Measurements from ENCODE around the gene IL10RA. TPM values are rescaled to one million over a fixed set of nuclear protein-coding genes. Genes with fewer than 3 reads are reported as not detected.

The IL10RA gene
- total RNA-seq, 2 experiments from 2014 or later, result 58.1 to 62.6 TPM

DNA sequence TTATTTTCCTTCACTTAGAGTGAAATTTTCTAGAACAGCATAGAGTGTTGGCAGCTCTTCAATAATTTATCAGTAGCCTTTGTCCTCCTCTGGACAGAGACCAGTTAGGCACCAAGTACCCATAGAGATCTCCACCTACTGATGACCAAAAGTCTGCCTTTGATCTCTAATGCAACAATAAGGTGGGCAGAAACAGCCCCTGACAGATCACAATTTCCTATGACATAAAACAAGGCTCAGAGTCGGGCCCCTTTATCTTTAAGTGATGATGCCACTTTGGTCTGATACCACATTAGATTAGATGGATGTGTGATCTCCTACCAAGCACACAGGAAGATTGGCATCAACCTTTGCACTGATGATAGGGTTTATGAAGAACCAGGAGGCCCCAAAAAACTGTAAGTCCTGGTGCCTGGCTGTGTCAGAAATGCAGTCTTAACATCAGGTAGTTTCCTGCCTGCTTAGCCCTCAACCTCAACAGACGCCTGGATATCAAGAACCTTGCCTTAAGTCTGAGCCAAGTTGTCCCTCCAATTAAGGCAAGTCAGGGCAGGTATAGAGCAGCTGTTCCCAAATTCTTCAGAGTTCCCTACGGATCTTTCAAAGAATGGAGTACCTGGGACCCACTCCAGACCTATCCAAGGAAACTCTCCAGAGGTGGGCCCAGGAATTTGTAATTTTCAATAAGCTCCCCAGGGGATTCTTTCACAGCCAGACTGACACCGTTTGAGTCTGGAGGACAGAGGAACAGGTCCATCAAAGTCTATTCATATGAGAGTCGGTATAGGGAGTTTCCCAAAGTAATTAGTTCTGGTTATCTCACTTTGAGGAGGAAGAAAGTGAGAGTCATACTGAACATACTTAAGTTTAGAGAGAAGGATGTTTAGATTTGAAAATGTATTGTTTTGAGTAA, 60.1 kb downstream of the IL10RA start:
- POLR2A ChIA-PET, result interaction anchor here (0.6 to 4.7 kb wide), 7 partner anchors 30 to 95 kb away, joined by 3 to 36 read pairs (median 5); partner anchors contain the start of gene IL10RA
- CTCF ChIA-PET, result interaction anchor here (0.7 to 2.5 kb wide), 13 partner anchors 14 to 237 kb away, joined by 3 to 13 read pairs (median 6); partner anchors contain the start of gene IL10RA

- POLR2A ChIA-PET, result interaction anchor here (0.6 to 4.7 kb wide), 7 partner anchors 31 to 61 kb away, joined by 3 to 36 read pairs (median 5); partner anchors contain the start of gene IL10RA
- CTCF ChIA-PET, result interaction anchor here (0.7 to 2.5 kb wide), 12 partner anchors 15 to 225 kb away, joined by 3 to 13 read pairs (median 5); partner anchors contain the start of gene IL10RA
Observed at GRCh38 chr11:118046964-118047700, 60.9 kb downstream of the IL10RA start.

DNA sequence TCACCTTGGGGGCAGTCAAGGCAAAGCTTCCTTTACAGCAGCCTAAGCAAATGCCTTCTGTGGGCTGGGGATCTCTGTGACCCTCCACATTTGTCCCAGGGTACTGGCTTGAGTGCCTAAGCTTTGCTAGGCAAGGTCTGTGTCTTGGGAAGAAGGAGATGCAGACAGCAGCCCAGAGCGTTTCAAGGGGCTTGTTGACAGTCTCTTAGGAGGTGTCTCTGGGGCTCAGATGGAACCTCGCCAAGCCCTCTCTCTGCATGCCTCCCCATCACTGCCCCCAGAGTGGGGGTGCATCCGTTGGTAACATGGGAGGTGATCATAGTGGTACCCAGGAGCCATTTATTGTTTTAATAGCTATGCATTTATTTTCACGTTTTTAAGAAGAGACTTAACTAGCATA, 61.6 kb downstream of the IL10RA start:
- ChIA-PET CTCF (interaction anchor here (0.7 to 2.5 kb wide), 6 partner anchors 27 to 226 kb away, joined by 3 to 13 read pairs (median 4); partner anchors contain the start of gene IL10RA), POLR2A (interaction anchor here (1.3 to 4.7 kb wide), 3 partner anchors 40 to 61 kb away, joined by 3 to 36 read pairs (median 8); partner anchors contain the start of gene IL10RA)

DNA sequence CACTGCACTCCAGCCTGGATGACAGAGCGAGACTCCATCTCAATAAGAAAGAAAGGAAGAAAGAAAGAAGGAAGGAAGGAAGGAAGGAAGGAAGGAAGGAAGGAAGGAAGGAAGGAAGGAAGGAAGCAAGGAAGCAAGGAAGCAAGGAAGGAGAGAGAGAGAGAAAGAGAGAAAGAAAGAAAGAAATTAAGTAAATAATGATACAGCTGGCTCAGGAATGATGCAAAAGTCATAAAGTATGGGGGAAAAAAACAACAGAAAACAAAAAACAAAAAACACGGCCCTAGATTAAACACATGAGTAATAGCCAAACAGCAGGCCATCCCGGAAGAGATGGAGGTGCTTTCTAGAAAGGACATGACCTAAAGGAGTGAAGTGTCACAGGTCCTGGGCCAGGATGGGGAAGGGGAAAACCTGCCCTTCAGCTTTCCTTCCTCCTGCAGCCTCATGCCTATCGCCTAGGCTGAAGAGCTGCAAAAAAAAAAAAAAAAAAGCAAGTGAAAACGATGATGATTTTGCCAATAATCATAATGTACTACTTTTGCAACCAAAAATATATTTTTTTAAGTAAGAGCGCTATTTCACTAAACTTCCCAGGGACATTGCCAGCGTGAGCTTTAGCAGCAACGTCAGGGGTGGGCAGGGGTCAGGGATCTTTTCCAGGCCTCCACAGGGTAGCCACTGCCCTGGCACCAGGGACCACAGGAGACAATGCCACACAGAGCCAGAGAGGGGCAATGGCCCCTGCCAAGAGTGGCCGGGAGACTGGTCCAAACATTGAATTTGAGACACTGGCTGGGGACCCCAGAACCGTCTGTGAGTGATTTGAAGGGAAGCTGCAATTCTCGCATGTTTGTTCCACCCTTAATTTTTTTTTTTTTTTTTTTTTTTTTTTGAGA, 62.5 kb downstream of the IL10RA start:
- CTCF ChIA-PET, result interaction anchor here (0.5 to 2.5 kb wide), 9 partner anchors 13 to 665 kb away, joined by 3 to 13 read pairs (median 3); partner anchors contain the start of gene IL10RA
- POLR2A ChIA-PET, result interaction anchor here (0.7 to 4.7 kb wide), 4 partner anchors 13 to 863 kb away, joined by 3 to 36 read pairs (median 6); partner anchors contain the start of gene IL10RA

DNA sequence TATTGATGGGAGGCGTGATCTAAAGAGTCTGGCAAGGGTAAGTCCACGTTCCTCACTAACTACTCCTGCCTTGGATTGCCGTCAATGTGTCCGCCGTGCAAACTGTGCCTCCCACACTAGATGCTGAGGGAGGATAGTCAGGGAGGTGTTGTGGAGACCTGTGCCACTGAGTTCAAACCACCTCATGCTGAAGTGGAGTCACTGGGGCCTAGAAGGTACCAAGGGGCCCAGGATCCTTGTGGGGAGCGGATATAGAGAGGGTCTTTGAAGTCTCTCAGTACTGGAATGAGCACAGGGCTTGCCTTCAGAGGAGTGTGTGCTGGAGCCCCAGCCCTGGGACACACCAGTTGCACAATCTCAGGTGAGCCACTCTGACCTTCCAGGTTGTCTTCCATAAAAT, 63.6 kb downstream of the IL10RA start:
- ChIA-PET CTCF (interaction anchor here (0.5 to 4.2 kb wide), 4 partner anchors 11 to 656 kb away, joined by 3 to 42 read pairs (median 4); partner anchors contain the start of gene IL10RA), POLR2A (interaction anchor here (4.7 kb wide), 1 partner anchor 48 kb away, joined by 36 read pairs; no protein-coding TSS in a partner anchor)

- POLR2A ChIA-PET, result interaction anchor here (0.8 to 1.0 kb wide), 4 partner anchors 45 to 99 kb away, joined by 3 to 6 read pairs (median 3); no protein-coding TSS in a partner anchor
- CTCF ChIA-PET, result interaction anchor here (0.6 to 5.5 kb wide), 10 partner anchors 10 to 242 kb away, joined by 3 to 64 read pairs (median 4); no protein-coding TSS in a partner anchor
Observed at GRCh38 chr11:118050208-118050891, 64.2 kb downstream of the IL10RA start.

Other genes with a start within 250 kb of the IL10RA start
- gene DSCAML1, start 189.2 kb upstream of the IL10RA start, total RNA-seq, result under 1 TPM; 0.13 to 0.17 TPM
- 1 to 10 TPM; 3.1 to 4.4 TPM for gene FXYD2, start 161.7 kb upstream of the IL10RA start, total RNA-seq
- under 1 TPM in 1 of 2 experiments, not detected in 1; 0.10 TPM for gene FXYD6, start 109.7 kb upstream of the IL10RA start, total RNA-seq
- gene TMPRSS13, start 57.0 kb upstream of the IL10RA start, total RNA-seq, result 1 to 10 TPM; 1.2 to 1.7 TPM
- not detected for gene TMPRSS4, start 90.7 kb downstream of the IL10RA start, total RNA-seq
- under 1 TPM; 0.13 to 0.32 TPM for gene SMIM35, start 100.6 kb downstream of the IL10RA start, total RNA-seq
- gene SCN4B, start 166.4 kb downstream of the IL10RA start, total RNA-seq, result under 1 TPM; 0.19 to 0.29 TPM
- not detected for gene SCN2B, start 190.2 kb downstream of the IL10RA start, total RNA-seq
- 100 to 1,000 TPM; 300 to 305 TPM for gene JAML, start 238.6 kb downstream of the IL10RA start, total RNA-seq